Activated CD8-positive, alpha-beta memory T cell treated with anti-CD3 and anti-CD28 coated beads for 1 hour (primary cell): ENCODE data around the gene ANKRD50.

Experiments used
- DNase-seq, 2 donors: peaks; one replicate each; pipeline ENCODE4 v3.0.0-alpha.2; 2020; ENCODE audit warnings: low read depth in 1 of 2; ENCODE audit errors: extremely low read depth in 1 of 2

Gene ANKRD50

DNA sequence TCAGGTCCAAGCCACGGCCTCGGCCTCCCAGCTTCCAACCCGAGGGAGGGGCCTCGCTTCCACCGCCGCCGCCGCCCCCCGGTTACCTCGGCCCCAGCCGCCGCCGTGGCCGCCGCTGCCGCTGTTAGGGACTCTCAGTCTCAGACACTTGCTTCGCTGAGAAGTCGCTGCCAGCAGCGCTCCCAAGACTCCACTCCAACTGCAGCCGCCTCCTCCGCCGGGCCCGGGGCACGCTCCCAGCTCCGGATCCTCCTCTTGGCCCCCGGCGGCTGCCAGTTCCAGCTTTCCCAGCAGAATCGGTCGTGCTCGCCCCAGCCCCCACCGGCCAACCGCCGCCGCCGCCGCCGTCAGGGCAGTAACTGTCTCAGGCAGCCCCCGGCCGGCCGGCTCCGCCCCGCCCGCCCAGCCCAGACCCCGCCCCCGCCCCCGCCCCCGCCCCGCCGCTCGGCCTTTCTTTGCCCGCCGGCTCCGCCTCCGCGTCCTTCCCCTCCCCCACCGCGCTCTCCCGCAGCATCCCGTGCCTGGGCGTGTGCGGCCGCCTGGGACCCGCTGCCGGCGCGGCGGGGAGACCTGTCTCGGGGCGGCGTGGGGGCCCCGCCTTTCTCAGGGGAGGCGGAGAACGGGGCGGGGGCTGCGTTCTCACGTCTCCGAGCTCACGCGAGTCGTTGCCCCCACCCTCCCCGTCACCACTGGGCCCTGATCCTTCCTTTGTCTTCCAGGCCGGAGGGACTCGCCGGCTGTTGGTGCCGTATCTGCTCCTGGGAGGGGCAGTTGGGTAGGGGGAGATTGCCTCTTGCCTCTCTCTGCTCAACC lies at the start of gene ANKRD50:
Gene ANKRD50 (minus strand): TSS at position 361 of the 813 bp plus-strand sequence. CDS start 2,221 bp downstream, outside the sequence.
- DNase-seq: peak in 1 of 2 donors; percentile 32

GRCh38 chr4:124757126-124757525 lies 44.6 kb upstream of the ANKRD50 start:
- no peak for DNase-seq

DNA sequence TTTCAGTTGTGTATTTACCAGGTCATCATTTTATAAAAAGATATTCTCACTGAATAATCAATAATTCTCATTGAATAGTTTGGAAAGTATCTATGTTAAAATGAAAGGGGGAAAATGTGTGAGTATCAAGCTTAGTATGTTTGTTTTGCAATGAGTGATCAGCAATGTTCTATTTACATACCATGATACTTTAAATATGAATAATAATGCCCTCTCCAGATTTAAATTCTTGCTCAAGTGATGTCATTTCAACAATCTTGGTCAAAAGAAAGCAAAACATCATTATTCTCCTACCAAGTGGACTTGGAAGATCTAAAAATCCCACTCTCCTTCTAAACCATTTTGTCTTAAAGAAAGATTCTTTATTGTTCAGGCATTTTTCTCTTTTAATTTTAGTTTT lies 42.1 kb upstream of the ANKRD50 start:
- DNase-seq: no peak

DNA sequence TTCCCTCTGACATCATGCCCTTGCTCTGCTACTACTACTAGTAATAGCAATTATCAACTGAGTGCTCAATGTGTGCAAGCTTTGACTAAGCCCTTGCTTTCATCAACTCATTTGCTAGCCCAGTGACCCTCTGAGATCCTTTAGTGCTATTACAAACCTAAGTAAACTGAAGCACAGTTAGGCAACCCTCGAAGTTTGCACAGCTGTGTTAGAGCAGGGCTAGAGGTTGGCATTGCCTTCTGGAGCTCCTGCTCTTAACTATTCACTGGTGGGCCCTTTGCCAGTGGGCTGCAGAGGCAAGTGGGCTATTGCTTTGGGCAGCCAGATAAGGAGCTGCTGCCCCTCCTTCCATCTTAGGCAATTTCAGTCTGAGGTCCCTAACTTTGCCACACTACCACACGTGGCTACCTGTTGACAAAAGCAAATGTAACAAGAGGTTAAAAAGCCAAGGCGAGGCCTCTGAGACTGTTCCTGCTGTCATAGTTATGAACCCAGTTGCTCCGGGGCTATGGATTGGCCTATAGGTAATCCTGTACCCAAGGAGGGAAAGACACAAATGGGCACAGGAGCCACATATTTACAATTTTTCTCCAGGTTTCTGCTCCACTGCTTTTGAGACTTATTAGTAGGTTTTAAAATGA lies 41.5 kb upstream of the ANKRD50 start:
- no peak for DNase-seq

- no peak for DNase-seq
Observed at GRCh38 chr4:124749421-124749820, 36.9 kb upstream of the ANKRD50 start.

GRCh38 chr4:124748965-124749364 lies 36.4 kb upstream of the ANKRD50 start:
- DNase-seq: no peak

GRCh38 chr4:124745985-124746801 lies 33.7 kb upstream of the ANKRD50 start:
- DNase-seq: no peak

DNA sequence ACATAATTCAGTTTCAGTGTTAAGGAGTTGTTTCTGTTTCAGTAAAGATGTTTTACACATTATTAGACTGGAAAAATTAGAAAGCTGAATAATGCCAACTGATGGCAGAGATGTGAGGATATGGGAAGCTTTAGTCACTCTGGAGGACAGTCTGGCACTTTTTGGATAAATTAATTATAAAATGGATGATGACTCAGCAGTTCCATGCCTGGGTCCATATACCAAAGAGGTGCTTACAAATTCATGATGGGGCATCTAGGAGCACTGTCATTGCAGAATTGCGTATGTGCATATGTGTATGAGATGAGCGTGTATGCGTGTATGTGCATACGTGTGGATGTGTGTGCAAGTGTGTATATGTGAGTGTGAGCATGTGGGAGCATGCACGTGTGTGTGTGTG lies 31.2 kb upstream of the ANKRD50 start:
- DNase-seq: no peak

- no peak for DNase-seq
Observed at GRCh38 chr4:124740501-124740900, 28.0 kb upstream of the ANKRD50 start.

DNA sequence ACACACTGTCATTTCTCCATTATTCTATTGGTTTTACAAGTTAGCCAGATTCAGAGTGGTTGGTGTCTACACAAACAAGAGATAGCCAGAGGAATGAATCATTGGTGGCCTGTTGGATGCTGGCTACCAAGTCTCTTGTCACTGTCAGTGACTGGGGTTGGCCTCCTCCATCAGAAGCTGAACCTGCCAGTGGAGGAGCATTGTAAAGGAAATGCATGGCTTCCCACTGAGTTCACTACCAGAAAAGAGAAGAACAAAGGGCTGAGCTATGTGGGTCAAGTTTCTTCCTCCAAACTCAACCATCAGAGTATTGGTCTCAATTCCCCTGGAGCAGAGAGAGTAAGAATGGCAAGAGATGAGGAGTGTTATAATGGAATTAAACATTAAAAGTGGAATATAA lies 26.5 kb upstream of the ANKRD50 start:
- no peak for DNase-seq

DNA sequence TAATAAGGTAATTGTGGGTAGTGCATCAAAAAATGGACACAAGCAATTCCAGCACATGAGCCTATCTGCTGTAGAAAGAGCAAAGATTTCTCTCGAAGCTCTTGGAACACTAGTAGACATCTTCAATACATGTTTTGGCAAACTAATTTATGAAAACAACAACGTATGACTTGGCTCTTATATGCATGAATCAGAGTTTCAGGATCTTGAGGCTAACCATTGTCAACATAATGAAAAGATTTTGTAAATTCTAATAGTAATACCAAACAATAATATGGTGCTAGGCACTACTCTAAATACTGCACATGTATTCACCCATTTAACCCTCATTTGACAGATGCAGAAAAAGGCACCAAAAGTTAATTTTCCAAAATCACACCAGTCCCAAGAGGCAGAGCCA lies 25.1 kb upstream of the ANKRD50 start:
- no peak for DNase-seq

DNA sequence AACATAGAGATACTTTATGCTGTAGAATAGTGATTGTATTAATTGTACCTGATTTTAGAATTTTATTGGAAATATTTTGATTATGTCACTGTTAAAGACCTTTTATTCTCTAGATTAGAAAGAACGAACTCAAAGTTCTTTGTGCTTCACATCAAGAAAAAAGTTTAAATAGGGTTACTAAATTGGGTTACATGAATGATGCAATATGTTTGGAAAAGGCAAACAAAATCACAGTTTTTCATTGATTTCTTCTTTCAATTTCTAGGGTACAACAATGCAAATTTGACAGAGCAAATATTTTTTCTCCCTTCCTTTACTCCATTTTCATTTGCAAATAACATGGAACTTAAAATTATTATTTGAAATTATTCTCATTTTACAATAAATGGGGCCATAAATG lies 24.0 kb upstream of the ANKRD50 start:
- no peak for DNase-seq

GRCh38 chr4:124727331-124727890 lies 14.9 kb upstream of the ANKRD50 start:
- no peak for DNase-seq

DNA sequence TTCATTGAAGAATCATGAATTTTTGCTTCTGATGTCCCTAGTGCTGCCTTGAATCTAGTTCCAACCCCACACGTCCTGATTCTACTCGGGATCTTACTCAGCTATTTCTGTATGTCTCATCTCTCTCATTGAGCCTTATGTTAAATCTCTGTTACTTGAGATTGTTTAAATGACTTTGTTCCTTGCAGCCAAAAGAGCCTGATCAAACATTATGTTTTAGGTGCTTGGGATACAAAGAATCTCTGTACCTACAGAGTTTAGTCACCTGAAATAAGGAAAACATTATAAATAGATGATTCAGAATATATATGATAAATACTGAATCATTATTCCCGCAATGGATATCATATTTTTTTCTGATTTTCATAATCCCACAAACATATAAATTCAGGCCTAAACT lies 13.7 kb upstream of the ANKRD50 start:
- DNase-seq: no peak

- no peak for DNase-seq
Observed at GRCh38 chr4:124722071-124722470, 9.5 kb upstream of the ANKRD50 start.

DNA sequence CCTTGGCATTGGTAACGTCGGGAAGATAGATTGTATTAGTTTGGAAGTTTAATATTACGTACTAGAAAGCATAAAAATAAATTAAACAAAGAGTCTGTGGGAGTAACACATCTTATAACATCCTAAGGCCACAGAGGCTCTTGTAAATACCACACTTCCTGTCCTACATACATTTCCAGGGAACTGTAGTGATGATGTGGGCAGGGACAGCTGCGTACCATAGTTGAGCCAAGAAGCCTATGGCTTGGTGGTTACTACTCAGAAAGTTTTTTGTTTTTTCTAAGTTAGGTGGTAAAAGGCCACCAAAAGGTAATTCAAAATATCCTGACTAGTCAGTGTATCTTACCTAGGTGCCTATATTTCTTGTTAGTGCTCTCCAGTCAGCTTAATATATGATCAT lies 4.6 kb upstream of the ANKRD50 start:
- no peak for DNase-seq

- DNase-seq: no peak
Observed at GRCh38 chr4:124713185-124713592, 657 bp upstream of the ANKRD50 start.

- DNase-seq: no peak
Observed at GRCh38 chr4:124711471-124712371, 811 bp downstream of the ANKRD50 start.

- DNase-seq: no peak
Observed at GRCh38 chr4:124710911-124711310, 1.6 kb downstream of the ANKRD50 start.

- no peak for DNase-seq
Observed at GRCh38 chr4:124710015-124710741, 2.4 kb downstream of the ANKRD50 start.
